DMS153 treated with DMSO at 0.1 percent for 48 hours (cell line): ENCODE data around the gene ADAMTS2.

Experiments used
- DNase-seq: peaks from one replicate; lab custom pipeline; 2025; ENCODE audit not compliant: unreplicated experiment; lab: John Stamatoyannopoulos, UW

ADAMTS2 gene

DNA sequence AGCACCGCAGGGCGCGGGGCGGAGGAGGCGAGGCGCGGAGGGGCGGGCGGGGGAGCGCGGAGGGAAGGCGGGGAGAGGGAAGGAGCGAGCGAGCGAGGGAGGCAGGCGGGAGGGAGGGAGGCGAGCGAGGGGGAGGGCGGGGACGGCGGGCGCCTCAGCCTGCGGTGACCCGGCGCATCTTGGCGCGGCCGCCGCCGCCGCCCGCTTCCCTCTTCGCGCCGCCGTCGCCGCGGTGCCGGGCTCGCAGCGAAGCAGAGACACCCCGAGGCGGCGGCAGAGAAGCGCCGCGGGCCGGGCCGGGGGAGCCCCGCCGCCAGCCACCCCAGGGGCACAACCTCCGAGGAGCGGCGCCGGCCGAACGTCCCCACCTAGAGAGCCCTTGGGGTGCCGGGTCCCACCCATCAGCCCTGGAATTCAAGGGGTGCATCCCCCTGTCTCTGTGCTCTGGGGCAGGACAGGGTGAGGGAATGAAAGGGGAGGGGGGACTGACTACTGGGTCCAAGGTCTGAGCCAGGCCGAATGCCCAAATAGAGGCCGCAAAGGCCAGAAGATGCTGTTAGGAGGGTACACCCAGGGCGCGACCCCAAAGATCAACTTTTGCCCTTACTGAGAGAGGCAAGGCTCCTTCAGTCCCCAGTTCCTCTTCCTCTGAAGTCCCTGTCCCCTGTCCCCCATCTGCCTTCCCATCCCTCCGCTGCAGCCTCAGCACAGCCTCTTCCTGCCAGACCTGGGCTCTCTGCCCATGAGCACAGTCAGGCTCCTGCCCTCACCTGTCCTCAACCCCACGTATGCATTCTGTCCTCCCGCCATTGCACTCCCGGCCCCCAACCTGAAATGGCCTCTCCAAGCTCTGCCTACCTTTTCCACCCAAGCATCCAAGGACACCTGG lies at the start of gene ADAMTS2:
TSS of gene ADAMTS2 (minus strand) at position 29 of the 889 bp plus-strand sequence. CDS start 133 bp downstream, outside the sequence.
- DNase-seq: no peak

DNA sequence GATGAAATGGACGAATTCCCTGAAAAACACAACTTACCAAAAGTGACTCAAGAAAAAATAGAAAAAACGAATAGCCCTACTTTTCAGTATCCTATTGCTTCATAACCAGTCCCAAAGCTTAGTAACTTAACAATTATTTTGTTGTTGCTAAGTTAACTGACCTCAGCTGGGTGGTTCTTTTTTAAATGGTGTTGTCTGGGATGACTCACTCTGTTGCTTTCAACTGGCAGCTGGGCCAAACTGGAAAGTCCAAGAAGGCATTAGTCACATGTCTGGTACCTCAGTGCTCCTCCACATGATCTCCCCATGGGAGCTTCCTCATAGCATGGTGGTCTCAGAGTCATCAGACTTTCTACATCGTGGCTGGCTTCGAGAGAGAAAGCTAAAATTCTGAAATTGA lies 47.8 kb upstream of the ADAMTS2 start:
- DNase-seq: no peak

DNA sequence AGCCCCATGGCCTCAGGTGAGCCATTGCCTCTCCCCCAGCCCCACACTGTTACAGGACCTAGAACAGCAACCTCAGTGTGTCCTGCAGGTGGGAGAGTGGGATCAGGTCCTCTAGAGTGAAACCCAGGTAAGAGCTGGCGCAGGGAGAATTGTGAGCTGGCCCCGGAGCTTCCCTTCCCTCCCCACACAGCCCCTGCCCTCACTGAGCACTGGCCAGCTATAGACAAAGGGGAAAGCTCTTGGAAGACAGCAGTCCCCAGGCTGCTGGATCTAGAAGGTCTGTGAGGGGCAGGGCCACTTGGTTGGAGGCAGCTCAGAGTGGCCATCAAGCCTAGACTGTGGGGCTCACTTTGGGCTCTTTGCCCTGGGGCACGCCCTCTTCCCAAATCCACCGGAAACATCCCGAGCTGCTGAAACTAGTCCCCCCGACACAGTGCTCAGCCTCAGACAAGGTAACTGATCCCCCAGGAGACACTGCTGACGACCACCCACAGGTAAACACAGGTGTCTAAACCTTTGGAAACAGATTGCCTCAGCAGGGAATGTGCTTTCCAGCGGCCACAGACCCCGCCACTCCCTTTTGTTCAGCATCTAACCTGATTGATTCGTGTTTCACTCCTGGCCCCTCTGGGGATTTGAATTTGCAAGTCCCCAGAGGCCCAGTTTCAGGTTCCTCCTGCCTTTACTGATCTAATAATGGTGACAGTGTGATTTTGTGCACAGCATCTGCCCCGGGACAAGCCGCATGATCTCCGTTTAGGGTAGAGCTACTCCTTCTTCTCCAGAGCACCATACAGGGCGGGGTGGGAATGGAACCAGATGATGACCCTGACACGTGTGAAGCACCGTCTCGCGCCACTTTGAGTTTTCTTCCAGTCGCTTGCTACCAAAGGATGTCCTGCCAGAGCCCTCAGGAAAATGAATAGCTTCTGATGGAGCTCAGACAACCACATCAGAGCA lies 42.2 kb upstream of the ADAMTS2 start:
- DNase-seq: no peak

DNA sequence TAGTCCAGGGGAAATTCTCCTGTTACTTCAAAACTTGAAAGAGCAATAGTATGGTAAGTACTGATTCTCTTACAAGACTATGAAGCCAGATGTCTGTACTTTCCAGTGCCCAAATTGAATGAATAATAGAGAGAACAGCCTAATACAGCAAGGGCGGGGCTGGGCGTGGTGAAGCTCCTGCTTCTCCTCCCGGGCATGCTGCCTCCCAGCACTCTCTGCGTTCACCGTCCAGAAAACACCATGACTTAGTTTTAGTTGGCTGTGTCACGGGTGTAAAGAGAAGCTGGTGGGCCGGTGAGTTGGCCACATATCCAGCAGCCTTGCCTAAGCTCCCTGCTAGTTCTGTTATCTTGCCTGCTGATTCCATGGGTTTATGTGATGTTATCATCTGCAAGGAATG lies 40.7 kb upstream of the ADAMTS2 start:
- no peak for DNase-seq

DNA sequence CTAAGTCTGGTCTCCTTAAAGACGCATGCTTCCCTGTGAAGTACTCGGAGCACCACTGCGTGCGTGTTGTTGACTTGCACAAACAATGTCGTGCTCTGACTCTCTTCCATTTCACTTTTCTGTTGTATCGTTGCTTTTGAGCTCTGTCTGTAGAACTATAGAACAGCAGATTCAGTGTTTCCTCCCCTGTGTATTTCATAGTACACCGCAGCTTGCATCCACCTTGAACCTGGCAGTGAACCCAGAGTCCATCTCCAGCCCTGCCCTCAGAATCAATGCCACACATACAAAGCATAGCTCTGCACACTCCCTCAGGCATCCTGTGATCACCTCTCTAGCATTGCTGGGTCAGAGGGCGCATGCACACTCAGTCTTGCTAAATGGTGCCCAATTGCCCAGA lies 37.2 kb upstream of the ADAMTS2 start:
- no peak for DNase-seq

DNA sequence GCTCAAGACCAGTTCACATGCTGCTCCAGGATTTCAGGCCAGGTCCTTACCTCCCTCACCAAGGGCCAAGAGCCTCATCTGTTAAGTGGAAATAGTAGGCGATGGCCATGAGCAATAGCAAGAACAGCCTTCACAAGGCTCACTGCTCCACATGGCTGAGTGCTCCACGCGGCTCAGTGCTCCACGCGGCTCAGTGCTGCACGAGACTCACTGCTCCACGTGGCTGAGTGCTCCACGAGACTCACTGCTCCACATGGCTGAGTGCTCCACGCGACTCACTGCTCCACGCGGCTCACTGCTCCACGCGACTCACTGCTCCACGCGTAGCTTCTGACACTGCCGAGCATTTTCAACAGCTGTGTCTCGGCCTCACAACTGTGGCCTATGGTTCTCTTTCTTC lies 36.4 kb upstream of the ADAMTS2 start:
- no peak for DNase-seq

DNA sequence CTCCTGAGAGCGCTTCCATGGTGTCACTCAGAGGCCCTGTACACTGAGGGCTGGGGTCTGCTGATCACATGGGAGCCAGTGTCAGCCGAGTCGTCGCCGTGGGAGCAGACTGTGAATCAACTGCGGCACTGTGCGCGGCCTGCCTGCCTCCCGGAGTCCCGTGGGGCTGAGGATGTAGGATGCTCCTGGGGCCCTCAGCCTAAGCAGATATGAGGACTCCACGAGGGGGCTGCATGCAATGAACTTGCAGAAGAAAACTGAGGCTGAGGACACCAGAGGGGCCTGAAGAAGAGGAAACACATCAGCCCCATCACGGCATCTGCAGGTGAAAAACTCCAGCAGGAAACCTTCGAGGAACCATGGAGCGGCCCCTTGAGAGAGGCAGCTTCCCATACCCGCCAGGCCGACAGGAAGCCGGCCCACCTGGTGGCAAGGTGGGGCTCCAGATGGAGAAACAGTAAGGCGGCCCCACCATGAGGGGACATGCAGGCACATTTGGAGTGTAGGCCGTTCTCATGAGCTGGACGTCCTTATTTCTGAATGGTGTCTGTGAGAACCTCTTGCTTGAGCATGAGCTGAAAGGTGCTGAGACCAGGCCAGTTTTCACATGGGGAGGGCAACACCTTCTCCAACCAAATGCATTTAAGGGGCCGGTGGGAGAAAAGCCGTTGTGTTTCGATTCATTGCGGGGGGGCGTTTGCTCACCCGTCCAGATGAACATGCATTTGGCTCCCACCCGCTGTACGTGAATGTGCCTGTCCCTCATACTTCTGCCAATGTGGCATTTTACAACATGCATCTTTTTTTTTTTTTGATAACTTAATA lies 35.2 kb upstream of the ADAMTS2 start:
- no peak for DNase-seq

DNA sequence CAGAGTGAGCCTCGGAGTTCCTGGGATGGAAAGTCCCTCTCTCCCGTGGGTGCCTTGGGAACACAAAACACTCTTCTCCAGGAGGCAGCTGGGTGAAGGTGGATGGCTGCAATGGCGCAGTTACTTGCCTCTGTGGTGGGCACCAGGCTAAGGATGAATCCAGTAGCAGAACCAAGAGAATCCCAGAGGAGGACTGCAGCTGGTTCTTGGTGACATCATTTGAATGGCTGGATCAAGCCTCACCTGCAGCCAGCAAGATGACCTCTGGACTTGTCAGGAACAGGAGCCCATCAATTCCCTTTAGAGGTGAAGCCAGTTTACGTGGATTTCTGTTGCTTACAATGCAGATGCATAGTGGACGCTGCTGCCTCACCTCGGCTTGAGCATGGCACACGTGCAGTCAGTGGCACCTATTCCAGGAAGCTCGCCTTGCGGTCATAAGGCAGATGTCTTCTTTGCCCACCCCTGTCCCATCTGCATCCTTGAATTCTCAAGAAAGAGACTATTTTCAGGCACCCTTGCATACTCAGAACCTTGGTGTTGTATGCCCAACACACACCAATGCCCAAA lies 34.1 kb upstream of the ADAMTS2 start:
- no peak for DNase-seq

DNA sequence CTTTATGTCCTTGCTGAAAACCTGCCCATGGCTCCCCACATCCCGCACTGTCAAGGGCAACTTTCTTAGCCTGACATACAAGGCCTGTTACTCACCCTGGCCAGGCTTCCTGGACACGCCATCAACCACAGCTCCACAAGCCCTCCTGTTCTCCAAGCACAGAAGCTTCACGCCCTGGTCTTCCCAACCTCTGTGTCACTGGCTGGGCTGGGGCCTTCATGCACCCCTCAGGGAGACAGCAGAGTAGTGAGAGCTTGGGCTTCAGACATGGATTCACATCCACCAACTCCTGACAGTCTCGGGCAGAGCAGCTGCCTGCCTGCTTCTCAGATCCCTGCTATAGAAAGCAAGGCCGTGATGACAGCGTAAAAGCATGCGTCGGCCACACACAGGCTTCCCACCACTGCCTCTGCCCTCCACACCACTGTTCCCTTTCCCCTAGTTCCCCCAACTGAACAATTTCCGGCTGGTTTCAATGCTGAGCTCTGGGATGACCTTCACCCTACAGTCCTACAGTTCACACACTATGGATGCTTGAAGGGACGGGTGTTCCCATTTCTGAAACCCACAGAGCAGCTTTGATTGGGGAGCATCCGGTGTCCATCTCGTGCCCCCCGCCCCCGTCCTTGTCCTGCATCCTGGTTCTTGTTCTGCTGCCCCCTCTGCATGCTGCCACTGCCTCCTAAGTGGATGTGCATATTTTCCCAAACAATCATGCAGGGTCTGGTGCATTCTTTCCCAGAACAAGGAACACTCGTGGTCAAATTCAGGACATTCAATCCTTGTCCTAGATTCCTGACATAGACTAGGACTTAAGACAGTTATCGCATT lies 33.4 kb upstream of the ADAMTS2 start:
- DNase-seq: no peak

DNA sequence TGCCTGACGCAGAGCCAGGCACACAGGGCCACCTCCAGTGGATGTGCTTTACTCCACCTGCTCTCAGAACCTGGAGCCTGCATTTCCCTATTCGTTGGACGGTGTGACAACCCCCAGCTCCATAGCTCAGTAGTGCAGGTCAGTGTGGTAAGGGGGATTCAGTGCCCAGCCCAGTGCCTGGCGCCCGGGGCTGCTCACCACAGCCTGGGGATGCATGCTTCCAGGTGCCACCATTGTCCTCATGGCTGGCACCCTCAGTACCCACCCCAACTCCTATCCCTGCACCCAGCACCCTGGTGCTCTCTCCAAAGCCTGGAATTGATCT lies 32.8 kb upstream of the ADAMTS2 start:
- no peak for DNase-seq

DNA sequence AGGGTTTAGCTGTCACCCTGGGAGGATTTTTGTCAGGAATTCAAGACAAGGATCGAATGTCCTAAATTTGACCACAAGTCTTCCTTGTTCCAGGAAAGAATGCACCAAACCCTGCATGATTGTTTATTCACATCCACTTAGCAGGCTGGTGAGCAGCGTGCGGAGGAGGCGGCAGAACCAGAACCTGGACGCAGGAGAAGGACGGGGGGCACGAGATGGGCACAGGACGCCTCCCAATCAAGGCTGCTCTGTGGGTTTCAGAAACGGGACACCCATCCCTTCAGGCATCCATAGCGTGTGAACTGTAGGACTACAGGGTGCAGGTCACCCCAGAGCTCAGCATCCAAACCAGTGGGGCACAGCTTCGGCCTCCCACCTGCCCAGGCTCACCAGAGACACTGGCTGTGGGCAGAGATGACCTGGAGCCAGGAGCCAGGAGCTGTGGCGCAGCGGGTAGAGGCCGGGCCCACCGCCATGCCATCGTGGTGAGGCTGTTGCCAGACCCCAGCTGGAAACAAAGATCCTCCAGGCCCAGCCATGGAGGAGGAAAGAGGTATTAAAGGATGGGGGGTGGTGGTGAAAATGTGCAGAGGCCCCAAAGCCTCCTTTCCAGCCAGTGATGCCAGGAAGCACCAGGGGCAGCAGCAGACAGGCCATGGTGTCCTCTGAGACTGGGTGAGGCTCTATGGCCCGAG lies 32.3 kb upstream of the ADAMTS2 start:
- DNase-seq: no peak

DNA sequence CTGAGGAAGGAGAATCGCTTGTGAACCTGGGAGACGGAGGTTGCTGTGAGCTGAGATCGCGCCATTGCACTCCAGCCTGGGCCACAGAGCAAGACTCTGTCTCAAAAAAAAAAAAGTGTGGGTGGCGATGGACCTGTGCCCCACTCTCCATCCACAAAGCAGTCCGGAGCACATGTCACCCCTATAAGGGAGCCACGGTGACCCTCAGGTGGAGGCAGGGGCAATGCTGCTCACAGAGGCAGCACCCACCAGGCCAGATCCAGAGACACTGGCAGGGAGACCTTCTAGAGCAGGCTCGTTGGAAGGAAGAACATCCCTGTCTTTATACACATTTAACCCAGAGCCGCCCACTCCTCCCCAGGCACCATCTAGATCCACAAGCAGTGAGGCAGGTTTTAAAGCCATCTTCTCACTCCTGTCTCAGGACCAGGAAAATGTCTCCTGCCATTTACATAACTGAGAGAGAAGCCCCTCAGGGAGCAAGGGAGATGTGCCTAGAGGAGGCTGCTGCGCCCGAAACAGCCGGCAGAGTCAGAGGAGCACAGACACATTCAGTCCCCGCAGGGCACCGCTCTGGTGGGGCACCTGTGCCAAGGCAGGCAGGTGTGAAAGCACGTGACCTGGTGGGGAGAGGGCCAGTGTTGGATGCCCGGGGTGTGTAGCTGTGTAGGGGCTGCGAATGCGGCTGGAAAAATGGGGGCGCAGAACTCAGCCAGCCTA lies 31.6 kb upstream of the ADAMTS2 start:
- DNase-seq: no peak

DNA sequence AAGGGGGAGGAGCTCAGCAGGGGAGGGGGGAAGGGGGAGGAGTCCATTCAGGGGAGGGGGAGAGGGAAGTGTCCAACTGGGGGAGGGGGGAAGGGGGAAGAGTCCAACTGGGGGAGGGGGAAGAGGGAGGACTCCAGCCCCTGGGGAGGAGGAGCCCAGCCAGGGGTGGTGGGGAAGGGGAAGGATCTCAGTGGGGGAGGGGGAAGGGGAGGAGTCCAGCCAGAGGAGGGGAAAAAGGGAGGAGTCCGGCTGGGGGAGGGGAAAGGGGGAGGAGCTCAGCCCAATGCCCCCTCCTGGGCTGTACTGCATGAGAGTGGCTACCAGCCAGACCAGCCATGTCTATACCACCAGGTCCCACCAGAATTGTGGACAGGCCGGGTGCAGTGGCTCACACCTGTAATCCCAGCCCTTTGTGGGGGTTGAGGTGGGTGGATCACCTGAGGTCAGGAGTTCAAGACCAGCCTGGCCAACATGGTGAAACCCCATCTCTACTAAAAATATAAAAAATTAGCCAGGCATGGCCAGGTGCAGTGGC lies 30.6 kb upstream of the ADAMTS2 start:
- no peak for DNase-seq

DNA sequence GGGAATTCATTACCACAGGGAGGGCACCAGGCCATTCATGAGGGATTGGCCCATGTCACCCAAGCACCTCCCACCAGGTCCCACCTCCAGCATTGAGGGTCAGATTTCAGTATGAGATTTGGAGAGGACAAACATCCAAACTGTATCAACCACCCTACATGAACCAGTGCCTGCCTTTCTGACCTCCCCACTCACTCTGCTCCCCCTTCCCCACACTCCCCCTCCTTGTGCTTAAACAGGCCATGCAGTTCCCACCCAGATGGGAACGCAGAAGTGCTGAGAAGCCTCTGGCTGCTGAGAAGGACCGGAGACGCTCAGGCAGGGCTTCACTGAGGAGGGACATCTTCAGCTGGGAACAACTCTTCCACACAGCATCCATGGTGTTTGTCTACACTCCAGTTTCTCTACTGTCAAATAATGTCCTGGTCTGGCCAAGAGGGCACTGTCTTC lies 30.0 kb upstream of the ADAMTS2 start:
- DNase-seq: no peak

DNA sequence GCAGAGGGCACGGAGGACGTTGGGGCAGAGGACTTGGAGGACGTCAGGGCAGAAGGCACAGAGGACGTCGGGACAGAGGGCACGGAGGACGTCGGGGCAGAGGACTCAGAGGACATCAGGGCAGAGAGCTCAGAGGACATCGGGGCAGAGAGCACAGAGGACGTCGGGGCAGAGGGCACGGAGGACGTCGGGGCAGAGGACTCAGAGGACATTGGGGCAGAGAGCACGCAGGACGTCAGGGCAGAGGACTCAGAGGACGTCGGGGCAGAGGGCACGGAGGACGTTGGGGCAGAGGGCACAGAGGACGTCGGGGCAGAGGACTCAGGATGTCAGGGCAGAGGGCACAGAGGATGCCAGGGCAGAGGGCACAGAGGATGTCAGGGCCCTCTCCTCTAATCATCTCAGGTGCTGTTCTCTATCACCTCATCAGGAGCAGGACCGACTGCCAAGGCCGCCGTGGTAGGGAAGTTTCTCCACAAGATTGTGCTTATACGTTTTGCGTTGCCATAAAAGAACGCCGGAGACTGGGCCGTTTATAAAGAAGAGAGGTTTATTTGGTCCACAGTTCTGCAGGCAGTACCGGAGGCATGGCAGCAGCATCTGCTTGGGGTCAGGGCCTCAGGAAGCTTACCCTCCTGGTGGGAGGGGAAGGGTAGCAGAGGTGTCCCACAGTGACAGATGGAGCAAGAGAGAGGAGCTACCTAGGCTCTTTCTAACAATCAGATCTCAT lies 29.4 kb upstream of the ADAMTS2 start:
- DNase-seq: no peak

DNA sequence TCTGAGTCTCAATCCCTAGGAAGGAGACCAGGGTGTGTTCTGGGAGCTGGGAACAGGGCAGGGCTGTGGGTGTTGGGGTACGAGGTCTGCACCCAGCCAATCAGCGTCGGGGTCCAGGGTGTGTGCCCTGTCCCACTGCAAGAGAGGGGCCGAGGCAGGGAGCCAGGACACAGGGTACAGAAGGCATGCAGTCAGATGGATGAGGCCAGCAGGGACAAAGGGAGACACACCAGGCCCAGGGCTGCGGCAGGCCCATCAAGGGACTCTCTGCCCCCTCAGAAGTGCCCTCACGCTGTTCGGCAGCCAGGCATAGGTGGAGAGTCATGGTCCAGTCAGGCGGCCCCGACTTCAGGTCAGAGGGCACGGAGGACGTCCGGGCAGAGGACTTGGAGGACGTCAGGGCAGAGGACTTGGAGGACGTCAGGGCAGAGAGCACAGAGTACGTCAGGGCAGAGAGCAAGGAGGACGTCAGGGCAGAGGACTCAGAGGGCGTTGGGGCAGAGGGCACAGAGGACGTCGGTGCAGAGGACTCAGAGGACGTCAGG lies 28.8 kb upstream of the ADAMTS2 start:
- DNase-seq: no peak
